Measurements from ENCODE around the gene COBLL1. TPM values are rescaled to one million over a fixed set of nuclear protein-coding genes. Genes with fewer than 3 reads are reported as not detected.

Gene COBLL1
- total RNA-seq, 1 experiment from 2014 or later, result 4.4 TPM

DNA sequence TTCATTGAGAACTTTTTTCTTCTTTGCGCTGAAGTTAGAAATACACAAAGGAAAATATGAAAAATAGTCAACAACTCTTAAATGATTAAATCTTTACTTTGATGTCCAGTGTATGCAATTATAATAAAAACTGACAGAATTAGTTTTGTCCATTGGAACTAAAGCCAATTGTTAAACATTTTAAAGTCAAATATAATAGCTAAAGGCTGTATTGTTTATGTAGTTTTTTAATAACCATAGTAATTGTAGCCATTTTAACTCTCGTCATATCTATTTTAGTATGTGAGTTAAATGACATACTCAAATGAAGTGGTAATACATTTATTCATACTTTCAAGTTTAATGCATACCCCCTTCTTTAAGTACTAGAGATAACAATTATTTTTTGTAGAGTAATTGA is 4.7 kb upstream of the COBLL1 start:
- POLR2A ChIA-PET, result no interaction called here
- H3K4me3 ChIP-seq (ENCODE audit: low read depth in 2 of 2, low read length in 2 of 2), result no peak overlapping the region
- no peaks in the 10 kb centered on the region; the same call in 1 of the 2 replicates for H3K27me3 ChIP-seq (ENCODE audit: control insufficient read depth, insufficient read depth, low read length)
- H3K36me3 ChIP-seq (ENCODE audit: control insufficient read depth, insufficient read depth, low read length), result no peaks in the 10 kb centered on the region; the same call in 1 of the 2 replicates
- DNase-seq (ENCODE audit: low read depth, low spot score) (no peak), ATAC-seq (no peak)
- intact Hi-C loops (cut with micrococcal nuclease; ENCODE audit: unreplicated experiment), result no loop called here
- in situ Hi-C loops (cut with HindIII; ENCODE audit: low pct_unique_long_range_greater_than_20kb, low sequenced_read_pairs), result no loop called here
- TF ChIP-seq POLR2AphosphoS5 (IDR thresholded peaks at IDR 0.05; ENCODE audit: low read depth, low read length) (no peak), SIN3A (IDR thresholded peaks at IDR 0.05; ENCODE audit: borderline replicate concordance, insufficient read depth, low read depth, low read length) (no peak), TCF7L2 (IDR thresholded peaks at IDR 0.05; ENCODE audit: low read depth, low read length) (no peak)
- TF ChIP-seq, protein P1, sequence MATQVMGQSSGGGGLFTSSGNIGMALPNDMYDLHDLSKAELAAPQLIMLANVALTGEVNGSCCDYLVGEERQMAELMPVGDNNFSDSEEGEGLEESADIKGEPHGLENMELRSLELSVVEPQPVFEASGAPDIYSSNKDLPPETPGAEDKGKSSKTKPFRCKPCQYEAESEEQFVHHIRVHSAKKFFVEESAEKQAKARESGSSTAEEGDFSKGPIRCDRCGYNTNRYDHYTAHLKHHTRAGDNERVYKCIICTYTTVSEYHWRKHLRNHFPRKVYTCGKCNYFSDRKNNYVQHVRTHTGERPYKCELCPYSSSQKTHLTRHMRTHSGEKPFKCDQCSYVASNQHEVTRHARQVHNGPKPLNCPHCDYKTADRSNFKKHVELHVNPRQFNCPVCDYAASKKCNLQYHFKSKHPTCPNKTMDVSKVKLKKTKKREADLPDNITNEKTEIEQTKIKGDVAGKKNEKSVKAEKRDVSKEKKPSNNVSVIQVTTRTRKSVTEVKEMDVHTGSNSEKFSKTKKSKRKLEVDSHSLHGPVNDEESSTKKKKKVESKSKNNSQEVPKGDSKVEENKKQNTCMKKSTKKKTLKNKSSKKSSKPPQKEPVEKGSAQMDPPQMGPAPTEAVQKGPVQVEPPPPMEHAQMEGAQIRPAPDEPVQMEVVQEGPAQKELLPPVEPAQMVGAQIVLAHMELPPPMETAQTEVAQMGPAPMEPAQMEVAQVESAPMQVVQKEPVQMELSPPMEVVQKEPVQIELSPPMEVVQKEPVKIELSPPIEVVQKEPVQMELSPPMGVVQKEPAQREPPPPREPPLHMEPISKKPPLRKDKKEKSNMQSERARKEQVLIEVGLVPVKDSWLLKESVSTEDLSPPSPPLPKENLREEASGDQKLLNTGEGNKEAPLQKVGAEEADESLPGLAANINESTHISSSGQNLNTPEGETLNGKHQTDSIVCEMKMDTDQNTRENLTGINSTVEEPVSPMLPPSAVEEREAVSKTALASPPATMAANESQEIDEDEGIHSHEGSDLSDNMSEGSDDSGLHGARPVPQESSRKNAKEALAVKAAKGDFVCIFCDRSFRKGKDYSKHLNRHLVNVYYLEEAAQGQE (IDR thresholded peaks at IDR 0.05; ENCODE audit: insufficient read depth in 1 of 2, low read depth in 2 of 2, low read length in 1 of 2), result no peak
- TF ChIP-seq, protein P2, sequence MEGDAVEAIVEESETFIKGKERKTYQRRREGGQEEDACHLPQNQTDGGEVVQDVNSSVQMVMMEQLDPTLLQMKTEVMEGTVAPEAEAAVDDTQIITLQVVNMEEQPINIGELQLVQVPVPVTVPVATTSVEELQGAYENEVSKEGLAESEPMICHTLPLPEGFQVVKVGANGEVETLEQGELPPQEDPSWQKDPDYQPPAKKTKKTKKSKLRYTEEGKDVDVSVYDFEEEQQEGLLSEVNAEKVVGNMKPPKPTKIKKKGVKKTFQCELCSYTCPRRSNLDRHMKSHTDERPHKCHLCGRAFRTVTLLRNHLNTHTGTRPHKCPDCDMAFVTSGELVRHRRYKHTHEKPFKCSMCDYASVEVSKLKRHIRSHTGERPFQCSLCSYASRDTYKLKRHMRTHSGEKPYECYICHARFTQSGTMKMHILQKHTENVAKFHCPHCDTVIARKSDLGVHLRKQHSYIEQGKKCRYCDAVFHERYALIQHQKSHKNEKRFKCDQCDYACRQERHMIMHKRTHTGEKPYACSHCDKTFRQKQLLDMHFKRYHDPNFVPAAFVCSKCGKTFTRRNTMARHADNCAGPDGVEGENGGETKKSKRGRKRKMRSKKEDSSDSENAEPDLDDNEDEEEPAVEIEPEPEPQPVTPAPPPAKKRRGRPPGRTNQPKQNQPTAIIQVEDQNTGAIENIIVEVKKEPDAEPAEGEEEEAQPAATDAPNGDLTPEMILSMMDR (IDR thresholded peaks at IDR 0.05), result no peak
- no peaks in the 10 kb centered on the region for H3K9me3 ChIP-seq (ENCODE audit: control insufficient read depth, insufficient read depth, low read depth, low read length)
- CTCF ChIA-PET, result no interaction called here
- no TSS peak for BruUV-seq (replicated peaks)
- no peaks in the 10 kb centered on the region; the same call in 1 of the 2 replicates for H3K4me1 ChIP-seq (ENCODE audit: control insufficient read depth, insufficient read depth, low read length)
- H3K27ac ChIP-seq (ENCODE audit: low read length), result no peak overlapping the region

DNA sequence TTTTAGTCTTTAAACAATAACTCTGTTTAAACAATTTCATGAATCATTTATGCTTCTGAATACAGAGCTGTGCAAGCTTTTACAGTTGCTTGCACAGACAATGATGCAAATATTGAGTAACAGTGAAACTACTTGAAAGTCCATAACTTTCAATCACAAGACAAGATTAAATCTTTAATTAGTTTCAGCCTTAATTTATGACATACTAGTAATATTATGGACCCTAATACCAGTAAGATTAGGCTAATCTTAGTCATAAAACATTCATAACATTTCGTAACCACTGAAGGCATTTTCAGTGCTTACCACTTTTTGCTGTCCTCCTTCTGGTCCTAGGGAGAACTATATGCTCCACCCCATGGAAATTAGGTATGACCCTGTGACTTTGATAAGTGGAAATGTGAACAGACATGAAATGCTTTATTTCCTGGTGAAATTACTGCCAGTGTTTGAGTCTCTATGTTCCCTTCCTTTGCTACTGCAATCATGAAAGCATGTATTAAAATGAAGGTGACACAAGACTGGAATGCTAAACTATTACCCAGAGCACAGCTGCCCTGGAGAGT is 1.8 kb upstream of the COBLL1 start:
- Histone ChIP-seq H3K4me3 (ENCODE audit: low read depth in 2 of 2, low read length in 2 of 2) (no peak overlapping the region), H3K27ac (ENCODE audit: low read length) (no peak overlapping the region), H3K9me3 (ENCODE audit: control insufficient read depth, insufficient read depth, low read depth, low read length) (no peaks in the 10 kb centered on the region), H3K36me3 (ENCODE audit: control insufficient read depth, insufficient read depth, low read length) (no peaks in the 10 kb centered on the region; the same call in 1 of the 2 replicates), H3K4me1 (ENCODE audit: control insufficient read depth, insufficient read depth, low read length) (peaks cover 5% of the 10 kb centered on the region; the same call in 1 of the 2 replicates), H3K27me3 (ENCODE audit: control insufficient read depth, insufficient read depth, low read length) (peaks cover 18% of the 10 kb centered on the region)
- ATAC-seq, result no peak
- DNase-seq (ENCODE audit: low read depth, low spot score), result no peak
- POLR2A ChIA-PET, result no interaction called here
- intact Hi-C loops (cut with micrococcal nuclease; ENCODE audit: unreplicated experiment) (no loop called here), in situ Hi-C loops (cut with HindIII; ENCODE audit: low pct_unique_long_range_greater_than_20kb, low sequenced_read_pairs) (no loop called here)
- no TSS peak for BruUV-seq (replicated peaks)
- CTCF ChIA-PET, result no interaction called here
- TF ChIP-seq, protein P1 (IDR thresholded peaks at IDR 0.05; ENCODE audit: insufficient read depth in 1 of 2, low read depth in 2 of 2, low read length in 1 of 2), result no peak
- no peak for TF ChIP-seq POLR2AphosphoS5 (IDR thresholded peaks at IDR 0.05; ENCODE audit: low read depth, low read length)
- TF ChIP-seq, protein P2 (IDR thresholded peaks at IDR 0.05), result no peak
- TF ChIP-seq SIN3A (IDR thresholded peaks at IDR 0.05; ENCODE audit: borderline replicate concordance, insufficient read depth, low read depth, low read length), result no peak
- no peak for TF ChIP-seq TCF7L2 (IDR thresholded peaks at IDR 0.05; ENCODE audit: low read depth, low read length)

Data from Panc1 (cell line).